GM23338 (cell line): ENCODE measurements around the gene FRS2. TPM values are rescaled to one million over a fixed set of nuclear protein-coding genes. Genes with fewer than 3 reads are reported as not detected.

Source experiments
- ATAC-seq: fragments of 200-7000 bp; cut with Tn5 transposase; 3 replicates; pipeline ENCODE4 v1.9.1; 2020
- DNase-seq: peaks from one replicate; pipeline ENCODE4 v3.0.0-alpha.2; 2015; ENCODE audit warnings: low spot score
- H2AFZ ChIP-seq: fragments of 200-600 bp; sonication (generic); 2 replicates; pipeline ENCODE4 v1.8.0; 2016; ENCODE audit warnings: antibody characterized with exemption, mild to moderate bottlenecking, moderate library complexity
- H3F3A ChIP-seq: fragments of 200-600 bp; sonication (generic); replicated peaks from 2 replicates; pipeline ENCODE4 v1.8.0; 2017; ENCODE audit warnings: antibody characterized with exemption, mixed run types, low read depth
- H3K27ac ChIP-seq: fragments of 200-600 bp; sonication (generic); 2 replicates; pipeline ENCODE4 v1.6.1; 2016; ENCODE audit warnings: low read depth
- H3K27me3 ChIP-seq: fragments of 200-600 bp; sonication (generic); 2 replicates; pipeline ENCODE4 v1.8.0; 2016; ENCODE audit warnings: mild to moderate bottlenecking, mixed run types, moderate library complexity; ENCODE audit not compliant: insufficient read depth
- H3K36me3 ChIP-seq: fragments of 200-600 bp; sonication (generic); 2 replicates; pipeline ENCODE4 v1.8.0; 2016; ENCODE audit warnings: mild to moderate bottlenecking; ENCODE audit not compliant: insufficient read depth
- H3K4me1 ChIP-seq: fragments of 200-600 bp; sonication (generic); 2 replicates; pipeline ENCODE4 v1.8.0; 2016; ENCODE audit warnings: mild to moderate bottlenecking, moderate library complexity; ENCODE audit not compliant: insufficient read depth
- H3K4me2 ChIP-seq: fragments of 200-600 bp; sonication (generic); 2 replicates; pipeline ENCODE4 v1.7.1; 2017; ENCODE audit warnings: mixed run types
- H3K4me3 ChIP-seq: fragments of 200-600 bp; sonication (generic); 2 replicates; pipeline ENCODE4 v1.6.1; 2016; ENCODE audit warnings: mixed run types
- H3K79me2 ChIP-seq: fragments of 200-600 bp; sonication (generic); replicated peaks from 2 replicates; pipeline ENCODE4 v1.8.0; 2017; ENCODE audit warnings: mild to moderate bottlenecking; ENCODE audit not compliant: insufficient read depth
- H3K9me2 ChIP-seq: fragments of 200-600 bp; sonication (generic); 2 replicates; pipeline ENCODE4 v1.8.0; 2017; ENCODE audit not compliant: insufficient read depth
- H4K20me1 ChIP-seq: fragments of 200-600 bp; sonication (generic); replicated peaks from 2 replicates; pipeline ENCODE4 v1.8.0; 2017; ENCODE audit warnings: mild to moderate bottlenecking; ENCODE audit not compliant: insufficient read depth
- H3K27ac Mint-ChIP-seq: 2 replicates; pipeline ENCODE4 v1.8.0; 2020; ENCODE audit warnings: inconsistent platforms, mild to moderate bottlenecking, moderate library complexity, mixed read lengths
- H3K27me3 Mint-ChIP-seq: 3 replicates; pipeline ENCODE4 v1.8.0; 2022; ENCODE audit warnings: low read depth, mild to moderate bottlenecking, moderate library complexity, mixed read lengths, inconsistent platforms; ENCODE audit not compliant: insufficient read depth, poor library complexity
- H3K36me3 Mint-ChIP-seq: 3 replicates; pipeline ENCODE4 v1.8.0; 2021; ENCODE audit warnings: low read depth, mild to moderate bottlenecking, inconsistent platforms, moderate library complexity, mixed read lengths
- H3K4me1 Mint-ChIP-seq: 3 replicates; pipeline ENCODE4 v1.8.0; 2020; ENCODE audit warnings: mild to moderate bottlenecking, inconsistent platforms, mixed read lengths
- H3K4me3 Mint-ChIP-seq: 3 replicates; pipeline ENCODE4 v1.8.0; 2021; ENCODE audit warnings: moderate library complexity, mild to moderate bottlenecking, inconsistent platforms, mixed read lengths
- H3K9me3 Mint-ChIP-seq: 3 replicates; pipeline ENCODE4 v1.8.0; 2020; ENCODE audit warnings: moderate library complexity, mild to moderate bottlenecking, inconsistent platforms, mixed read lengths
- CREB1 ChIP-seq: fragments of 250-450 bp; sonication (Bioruptor Pico); IDR thresholded peaks from 2 replicates; pipeline ENCODE4 v1.5.0; 2020; ENCODE audit warnings: low read depth, mild to moderate bottlenecking, moderate library complexity
- EZH2 ChIP-seq: fragments of 200-600 bp; sonication (generic); IDR thresholded peaks from one replicate; pipeline ENCODE4 v1.8.0; 2017; ENCODE audit warnings: antibody characterized with exemption, mild to moderate bottlenecking, low read depth; ENCODE audit not compliant: unreplicated experiment
- EZH2phosphoT487 ChIP-seq: fragments of 200-600 bp; sonication (generic); IDR thresholded peaks from one replicate; pipeline ENCODE4 v1.8.1; 2018; ENCODE audit warnings: antibody characterized with exemption; ENCODE audit not compliant: unreplicated experiment
- JUNB ChIP-seq: IDR thresholded peaks from one replicate; pipeline ENCODE4 v1.6.1; 2016; ENCODE audit warnings: antibody characterized with exemption; ENCODE audit not compliant: unreplicated experiment
- NANOG ChIP-seq: IDR thresholded peaks from 2 replicates; pipeline ENCODE4 v1.6.1; 2016; ENCODE audit warnings: antibody characterized with exemption, borderline replicate concordance
- POLR2AphosphoS5 ChIP-seq: IDR thresholded peaks from 2 replicates; pipeline ENCODE4 v1.6.1; 2016; ENCODE audit warnings: antibody characterized with exemption, low read depth
- STAT1 ChIP-seq: IDR thresholded peaks from one replicate; pipeline ENCODE4 v1.6.1; 2016; ENCODE audit warnings: antibody characterized with exemption; ENCODE audit not compliant: unreplicated experiment
- ZNF114 ChIP-seq: fragments of 250-450 bp; sonication (Bioruptor Pico); IDR thresholded peaks from 2 replicates; pipeline ENCODE4 v1.5.0; 2020; ENCODE audit warnings: mild to moderate bottlenecking, moderate library complexity
- ZNF331 ChIP-seq: fragments of 250-450 bp; sonication (Bioruptor Pico); IDR thresholded peaks from 2 replicates; pipeline ENCODE4 v1.5.0; 2020; ENCODE audit warnings: low read depth, mild to moderate bottlenecking, moderate library complexity
- polyA plus RNA-seq: library from polyadenylated mRNA; unstranded; fragments of >200 nt; fragmentation: Nextera tagmentation; extraction: Ambion mirVana; gene quantifications from 2 replicates; pipeline ENCODE4 v1.2.1, GENCODE V29; 2016
- total RNA-seq: library from RNA; depleted of rRNA; stranded (reverse); fragments of >200 nt; shearing (Covaris generic); gene quantifications from 2 replicates; pipeline ENCODE4 v1.2.3, GENCODE V29; 2014
- TF ChIP-seq, protein P1 (sequence below), 2 experiments: fragments of 200-600 bp in 1 of 2; sonication (generic) in 1 of 2; conservative IDR thresholded peaks; 2 replicates each; pipeline versions ENCODE4 v1.5.1 to v1.6.1; 2016 to 2017; ENCODE audit warnings: antibody characterized with exemption in 2 of 2, low read depth in 2 of 2, mild to moderate bottlenecking in 2 of 2, moderate library complexity in 1 of 2
- TF ChIP-seq, protein P2 (sequence below): IDR thresholded peaks from one replicate; pipeline ENCODE4 v1.6.1; 2018; ENCODE audit warnings: antibody characterized with exemption; ENCODE audit not compliant: unreplicated experiment
- TF ChIP-seq, protein P3 (sequence below): IDR thresholded peaks from 2 replicates; pipeline ENCODE4 v1.6.1; 2016; ENCODE audit warnings: antibody characterized with exemption
- TF ChIP-seq, protein P4 (sequence below): fragments of 250-450 bp; sonication (Bioruptor Pico); IDR thresholded peaks from 2 replicates; pipeline ENCODE4 v1.5.0; 2020; ENCODE audit warnings: mild to moderate bottlenecking, moderate library complexity

The FRS2 gene
- total and polyA plus RNA-seq, 2 experiments from 2014 or later: 34.3 to 45.0 TPM

DNA sequence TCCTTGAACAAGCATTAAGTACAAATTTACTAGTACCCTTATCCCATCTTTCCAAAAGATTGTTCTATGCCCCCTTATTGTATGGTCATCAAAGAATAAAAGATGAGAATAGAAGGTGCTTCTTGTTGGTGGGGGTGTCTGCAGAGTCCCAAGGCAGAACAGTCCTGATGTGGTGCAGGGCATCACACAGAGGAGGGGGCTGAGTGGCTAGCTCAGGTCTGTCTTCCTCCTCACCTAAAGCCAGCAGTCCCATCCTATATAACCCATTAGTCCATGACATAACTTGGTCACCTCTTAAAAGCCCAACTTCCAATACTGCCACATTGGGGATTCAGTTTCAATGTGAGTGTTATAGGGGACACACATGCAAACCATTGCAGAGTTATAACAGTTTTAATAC is 130.6 kb downstream of the FRS2 start:
- no peak overlapping the region for H3K4me3 ChIP-seq
- Mint-ChIP-seq H3K27me3 (peaks cover 7% of the 10 kb centered on the region), H3K9me3 (peaks cover 4% of the 10 kb centered on the region; the same call in 1 of the 3 replicates), H3K4me1 (no peaks in the 10 kb centered on the region), H3K36me3 (peaks cover 81% of the 10 kb centered on the region), H3K4me3 (no peak overlapping the region), H3K27ac (no peak overlapping the region)
- H3K27ac ChIP-seq: no peak overlapping the region
- no peak overlapping the region for H3K4me2 ChIP-seq
- DNase-seq (no peak), ATAC-seq (peak; percentile 22; the same call in 1 of the 3 replicates)
- no peaks in the 10 kb centered on the region for H3K9me2 ChIP-seq
- peaks cover 28% of the 10 kb centered on the region for H4K20me1 ChIP-seq
- no peaks in the 10 kb centered on the region; the same call in 1 of the 2 replicates for H3K79me2 ChIP-seq
- peaks cover 59% of the 10 kb centered on the region for H3K36me3 ChIP-seq
- no peak overlapping the region for H2AFZ ChIP-seq
- H3K27me3 ChIP-seq: no peaks in the 10 kb centered on the region
- no peaks in the 10 kb centered on the region for H3K4me1 ChIP-seq
- H3F3A ChIP-seq: peaks cover 12% of the 10 kb centered on the region
- TF ChIP-seq, protein P1, sequence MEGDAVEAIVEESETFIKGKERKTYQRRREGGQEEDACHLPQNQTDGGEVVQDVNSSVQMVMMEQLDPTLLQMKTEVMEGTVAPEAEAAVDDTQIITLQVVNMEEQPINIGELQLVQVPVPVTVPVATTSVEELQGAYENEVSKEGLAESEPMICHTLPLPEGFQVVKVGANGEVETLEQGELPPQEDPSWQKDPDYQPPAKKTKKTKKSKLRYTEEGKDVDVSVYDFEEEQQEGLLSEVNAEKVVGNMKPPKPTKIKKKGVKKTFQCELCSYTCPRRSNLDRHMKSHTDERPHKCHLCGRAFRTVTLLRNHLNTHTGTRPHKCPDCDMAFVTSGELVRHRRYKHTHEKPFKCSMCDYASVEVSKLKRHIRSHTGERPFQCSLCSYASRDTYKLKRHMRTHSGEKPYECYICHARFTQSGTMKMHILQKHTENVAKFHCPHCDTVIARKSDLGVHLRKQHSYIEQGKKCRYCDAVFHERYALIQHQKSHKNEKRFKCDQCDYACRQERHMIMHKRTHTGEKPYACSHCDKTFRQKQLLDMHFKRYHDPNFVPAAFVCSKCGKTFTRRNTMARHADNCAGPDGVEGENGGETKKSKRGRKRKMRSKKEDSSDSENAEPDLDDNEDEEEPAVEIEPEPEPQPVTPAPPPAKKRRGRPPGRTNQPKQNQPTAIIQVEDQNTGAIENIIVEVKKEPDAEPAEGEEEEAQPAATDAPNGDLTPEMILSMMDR (conservative IDR thresholded peaks at IDR 0.05; ENCODE audit: low read depth in 2 of 2): no peak
- no peak for TF ChIP-seq EZH2
- TF ChIP-seq JUNB: no peak
- no peak for TF ChIP-seq STAT1
- no peak for TF ChIP-seq NANOG
- TF ChIP-seq, protein P2, sequence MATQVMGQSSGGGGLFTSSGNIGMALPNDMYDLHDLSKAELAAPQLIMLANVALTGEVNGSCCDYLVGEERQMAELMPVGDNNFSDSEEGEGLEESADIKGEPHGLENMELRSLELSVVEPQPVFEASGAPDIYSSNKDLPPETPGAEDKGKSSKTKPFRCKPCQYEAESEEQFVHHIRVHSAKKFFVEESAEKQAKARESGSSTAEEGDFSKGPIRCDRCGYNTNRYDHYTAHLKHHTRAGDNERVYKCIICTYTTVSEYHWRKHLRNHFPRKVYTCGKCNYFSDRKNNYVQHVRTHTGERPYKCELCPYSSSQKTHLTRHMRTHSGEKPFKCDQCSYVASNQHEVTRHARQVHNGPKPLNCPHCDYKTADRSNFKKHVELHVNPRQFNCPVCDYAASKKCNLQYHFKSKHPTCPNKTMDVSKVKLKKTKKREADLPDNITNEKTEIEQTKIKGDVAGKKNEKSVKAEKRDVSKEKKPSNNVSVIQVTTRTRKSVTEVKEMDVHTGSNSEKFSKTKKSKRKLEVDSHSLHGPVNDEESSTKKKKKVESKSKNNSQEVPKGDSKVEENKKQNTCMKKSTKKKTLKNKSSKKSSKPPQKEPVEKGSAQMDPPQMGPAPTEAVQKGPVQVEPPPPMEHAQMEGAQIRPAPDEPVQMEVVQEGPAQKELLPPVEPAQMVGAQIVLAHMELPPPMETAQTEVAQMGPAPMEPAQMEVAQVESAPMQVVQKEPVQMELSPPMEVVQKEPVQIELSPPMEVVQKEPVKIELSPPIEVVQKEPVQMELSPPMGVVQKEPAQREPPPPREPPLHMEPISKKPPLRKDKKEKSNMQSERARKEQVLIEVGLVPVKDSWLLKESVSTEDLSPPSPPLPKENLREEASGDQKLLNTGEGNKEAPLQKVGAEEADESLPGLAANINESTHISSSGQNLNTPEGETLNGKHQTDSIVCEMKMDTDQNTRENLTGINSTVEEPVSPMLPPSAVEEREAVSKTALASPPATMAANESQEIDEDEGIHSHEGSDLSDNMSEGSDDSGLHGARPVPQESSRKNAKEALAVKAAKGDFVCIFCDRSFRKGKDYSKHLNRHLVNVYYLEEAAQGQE: no peak
- TF ChIP-seq, protein P3, sequence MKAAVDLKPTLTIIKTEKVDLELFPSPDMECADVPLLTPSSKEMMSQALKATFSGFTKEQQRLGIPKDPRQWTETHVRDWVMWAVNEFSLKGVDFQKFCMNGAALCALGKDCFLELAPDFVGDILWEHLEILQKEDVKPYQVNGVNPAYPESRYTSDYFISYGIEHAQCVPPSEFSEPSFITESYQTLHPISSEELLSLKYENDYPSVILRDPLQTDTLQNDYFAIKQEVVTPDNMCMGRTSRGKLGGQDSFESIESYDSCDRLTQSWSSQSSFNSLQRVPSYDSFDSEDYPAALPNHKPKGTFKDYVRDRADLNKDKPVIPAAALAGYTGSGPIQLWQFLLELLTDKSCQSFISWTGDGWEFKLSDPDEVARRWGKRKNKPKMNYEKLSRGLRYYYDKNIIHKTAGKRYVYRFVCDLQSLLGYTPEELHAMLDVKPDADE: no peak
- no peak for TF ChIP-seq ZNF114 (CRISPR knock-in tag)
- no peak for TF ChIP-seq POLR2AphosphoS5
- TF ChIP-seq ZNF331 (CRISPR knock-in tag): no peak
- TF ChIP-seq, protein P4, sequence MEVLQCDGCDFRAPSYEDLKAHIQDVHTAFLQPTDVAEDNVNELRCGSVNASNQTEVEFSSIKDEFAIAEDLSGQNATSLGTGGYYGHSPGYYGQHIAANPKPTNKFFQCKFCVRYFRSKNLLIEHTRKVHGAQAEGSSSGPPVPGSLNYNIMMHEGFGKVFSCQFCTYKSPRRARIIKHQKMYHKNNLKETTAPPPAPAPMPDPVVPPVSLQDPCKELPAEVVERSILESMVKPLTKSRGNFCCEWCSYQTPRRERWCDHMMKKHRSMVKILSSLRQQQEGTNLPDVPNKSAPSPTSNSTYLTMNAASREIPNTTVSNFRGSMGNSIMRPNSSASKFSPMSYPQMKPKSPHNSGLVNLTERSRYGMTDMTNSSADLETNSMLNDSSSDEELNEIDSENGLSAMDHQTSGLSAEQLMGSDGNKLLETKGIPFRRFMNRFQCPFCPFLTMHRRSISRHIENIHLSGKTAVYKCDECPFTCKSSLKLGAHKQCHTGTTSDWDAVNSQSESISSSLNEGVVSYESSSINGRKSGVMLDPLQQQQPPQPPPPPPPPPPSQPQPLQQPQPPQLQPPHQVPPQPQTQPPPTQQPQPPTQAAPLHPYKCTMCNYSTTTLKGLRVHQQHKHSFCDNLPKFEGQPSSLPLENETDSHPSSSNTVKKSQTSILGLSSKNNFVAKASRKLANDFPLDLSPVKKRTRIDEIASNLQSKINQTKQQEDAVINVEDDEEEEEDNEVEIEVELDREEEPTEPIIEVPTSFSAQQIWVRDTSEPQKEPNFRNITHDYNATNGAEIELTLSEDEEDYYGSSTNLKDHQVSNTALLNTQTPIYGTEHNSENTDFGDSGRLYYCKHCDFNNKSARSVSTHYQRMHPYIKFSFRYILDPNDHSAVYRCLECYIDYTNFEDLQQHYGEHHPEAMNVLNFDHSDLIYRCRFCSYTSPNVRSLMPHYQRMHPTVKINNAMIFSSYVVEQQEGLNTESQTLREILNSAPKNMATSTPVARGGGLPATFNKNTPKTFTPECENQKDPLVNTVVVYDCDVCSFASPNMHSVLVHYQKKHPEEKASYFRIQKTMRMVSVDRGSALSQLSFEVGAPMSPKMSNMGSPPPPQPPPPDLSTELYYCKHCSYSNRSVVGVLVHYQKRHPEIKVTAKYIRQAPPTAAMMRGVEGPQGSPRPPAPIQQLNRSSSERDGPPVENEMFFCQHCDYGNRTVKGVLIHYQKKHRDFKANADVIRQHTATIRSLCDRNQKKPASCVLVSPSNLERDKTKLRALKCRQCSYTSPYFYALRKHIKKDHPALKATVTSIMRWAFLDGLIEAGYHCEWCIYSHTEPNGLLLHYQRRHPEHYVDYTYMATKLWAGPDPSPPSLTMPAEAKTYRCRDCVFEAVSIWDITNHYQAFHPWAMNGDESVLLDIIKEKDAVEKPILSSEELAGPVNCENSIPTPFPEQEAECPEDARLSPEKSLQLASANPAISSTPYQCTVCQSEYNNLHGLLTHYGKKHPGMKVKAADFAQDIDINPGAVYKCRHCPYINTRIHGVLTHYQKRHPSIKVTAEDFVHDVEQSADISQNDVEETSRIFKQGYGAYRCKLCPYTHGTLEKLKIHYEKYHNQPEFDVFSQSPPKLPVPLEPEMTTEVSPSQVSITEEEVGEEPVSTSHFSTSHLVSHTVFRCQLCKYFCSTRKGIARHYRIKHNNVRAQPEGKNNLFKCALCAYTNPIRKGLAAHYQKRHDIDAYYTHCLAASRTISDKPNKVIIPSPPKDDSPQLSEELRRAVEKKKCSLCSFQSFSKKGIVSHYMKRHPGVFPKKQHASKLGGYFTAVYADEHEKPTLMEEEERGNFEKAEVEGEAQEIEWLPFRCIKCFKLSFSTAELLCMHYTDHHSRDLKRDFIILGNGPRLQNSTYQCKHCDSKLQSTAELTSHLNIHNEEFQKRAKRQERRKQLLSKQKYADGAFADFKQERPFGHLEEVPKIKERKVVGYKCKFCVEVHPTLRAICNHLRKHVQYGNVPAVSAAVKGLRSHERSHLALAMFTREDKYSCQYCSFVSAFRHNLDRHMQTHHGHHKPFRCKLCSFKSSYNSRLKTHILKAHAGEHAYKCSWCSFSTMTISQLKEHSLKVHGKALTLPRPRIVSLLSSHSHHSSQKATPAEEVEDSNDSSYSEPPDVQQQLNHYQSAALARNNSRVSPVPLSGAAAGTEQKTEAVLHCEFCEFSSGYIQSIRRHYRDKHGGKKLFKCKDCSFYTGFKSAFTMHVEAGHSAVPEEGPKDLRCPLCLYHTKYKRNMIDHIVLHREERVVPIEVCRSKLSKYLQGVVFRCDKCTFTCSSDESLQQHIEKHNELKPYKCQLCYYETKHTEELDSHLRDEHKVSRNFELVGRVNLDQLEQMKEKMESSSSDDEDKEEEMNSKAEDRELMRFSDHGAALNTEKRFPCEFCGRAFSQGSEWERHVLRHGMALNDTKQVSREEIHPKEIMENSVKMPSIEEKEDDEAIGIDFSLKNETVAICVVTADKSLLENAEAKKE (CRISPR knock-in tag): no peak
- no peak for TF ChIP-seq EZH2phosphoT487
- no peak for TF ChIP-seq CREB1 (CRISPR knock-in tag)
